Measurements from ENCODE around the gene MRPS2. TPM values are rescaled to one million over a fixed set of nuclear protein-coding genes. Genes with fewer than 3 reads are reported as not detected.
"Not testable (repeated sequence)": the region's sequence is repeated elsewhere in the genome, so short reads cannot be mapped to it uniquely, and the experiment has no call there.

The MRPS2 gene
- total RNA-seq, 2 experiments from 2014 or later = 20.8 to 23.2 TPM

DNA sequence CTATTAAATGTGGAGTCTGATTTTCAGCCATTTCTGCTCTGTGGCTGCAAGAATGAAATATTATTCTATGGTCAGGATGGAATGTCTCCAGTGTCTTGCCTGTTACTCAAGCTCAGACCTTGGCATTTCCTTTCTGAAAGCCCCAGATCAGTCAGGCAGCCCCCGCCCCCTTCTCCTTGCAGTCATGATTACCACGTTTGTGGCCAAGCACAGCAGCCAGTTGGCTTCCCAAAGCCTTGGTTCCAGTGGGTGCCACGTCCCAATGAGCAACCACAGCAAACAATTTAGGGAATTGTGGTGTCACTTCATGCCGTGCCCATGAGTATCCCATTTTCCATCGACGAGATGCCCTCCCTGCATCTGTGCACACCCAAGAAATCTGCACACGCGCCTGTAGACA, 35.7 kb downstream of the MRPS2 start:
- ChIA-PET CTCF (no interaction called here), POLR2A (no interaction called here)
- Histone ChIP-seq H3K36me3 (ENCODE audit: insufficient read depth, low read length) (no peaks in the 10 kb centered on the region), H3K27ac (ENCODE audit: low read depth in 1 of 2, low read length in 2 of 2) (no peak overlapping the region), H3K4me3 (ENCODE audit: low read length) (no peak overlapping the region), H3K4me1 (ENCODE audit: insufficient read depth, low read length) (no peaks in the 10 kb centered on the region), H3K27me3 (ENCODE audit: control insufficient read depth in 1 of 2, insufficient read depth in 2 of 2, low read length in 2 of 2) (peaks cover 4 to 14% of the 10 kb centered on the region in 2 experiments), H3K9me3 (ENCODE audit: control insufficient read depth in 1 of 2, insufficient read depth in 1 of 2, low read length in 2 of 2) (no peaks in the 10 kb centered on the region)
- ATAC-seq (ENCODE audit: poor library complexity) (no peak), DNase-seq (no peak)
- intact Hi-C loops (cut with DNase I, micrococcal nuclease) = no loop called here
- H3K27me3 Mint-ChIP-seq = peaks cover 58% of the 10 kb centered on the region
- no peaks in the 10 kb centered on the region for H3K9me3 Mint-ChIP-seq
- H3K4me3 Mint-ChIP-seq = no peak overlapping the region
- H3K4me1 Mint-ChIP-seq (ENCODE audit: low read depth) = no peaks in the 10 kb centered on the region
- no peak overlapping the region for H3K27ac Mint-ChIP-seq
- TF ChIP-seq CTCF (IDR thresholded peaks at IDR 0.05) = no peak
- H3K36me3 Mint-ChIP-seq (ENCODE audit: low read depth) = no peaks in the 10 kb centered on the region

- peaks cover 34% of the 10 kb centered on the region for H3K27me3 Mint-ChIP-seq
- H3K27ac Mint-ChIP-seq; DNase-seq; H3K4me1 ChIP-seq (ENCODE audit: insufficient read depth, low read length); H3K4me1 Mint-ChIP-seq (ENCODE audit: low read depth); H3K27me3 ChIP-seq (ENCODE audit: control insufficient read depth in 1 of 2, insufficient read depth in 2 of 2, low read length in 2 of 2); H3K36me3 ChIP-seq (ENCODE audit: insufficient read depth, low read length); ATAC-seq (ENCODE audit: poor library complexity); H3K36me3 Mint-ChIP-seq (ENCODE audit: low read depth); H3K9me3 ChIP-seq (ENCODE audit: control insufficient read depth in 1 of 2, insufficient read depth in 1 of 2, low read length in 2 of 2); POLR2A ChIA-PET; H3K4me3 ChIP-seq (ENCODE audit: low read length); H3K27ac ChIP-seq (ENCODE audit: low read depth in 1 of 2, low read length in 2 of 2); CTCF ChIA-PET; H3K9me3 Mint-ChIP-seq; H3K4me3 Mint-ChIP-seq; intact Hi-C loops (cut with DNase I, micrococcal nuclease): not testable (repeated sequence)
Observed at GRCh38 chr9:135543262-135543894, 42.9 kb downstream of the MRPS2 start.

- Mint-ChIP-seq H3K9me3 (no peaks in the 10 kb centered on the region), H3K27ac (no peak overlapping the region), H3K27me3 (peaks cover 22% of the 10 kb centered on the region), H3K36me3 (ENCODE audit: low read depth) (no peaks in the 10 kb centered on the region), H3K4me1 (ENCODE audit: low read depth) (no peaks in the 10 kb centered on the region), H3K4me3 (no peak overlapping the region)
- ChIA-PET CTCF (no interaction called here), POLR2A (no interaction called here)
- DNase-seq = no peak
- H3K27ac ChIP-seq (ENCODE audit: low read depth in 1 of 2, low read length in 2 of 2) = no peak overlapping the region
- H3K27me3 ChIP-seq (ENCODE audit: control insufficient read depth in 1 of 2, insufficient read depth in 2 of 2, low read length in 2 of 2) = no peaks in the 10 kb centered on the region
- H3K4me1 ChIP-seq (ENCODE audit: insufficient read depth, low read length) = no peaks in the 10 kb centered on the region
- no peak for TF ChIP-seq CTCF (IDR thresholded peaks at IDR 0.05)
- H3K9me3 ChIP-seq (ENCODE audit: control insufficient read depth in 1 of 2, insufficient read depth in 1 of 2, low read length in 2 of 2) = no peaks in the 10 kb centered on the region
- no peak overlapping the region for H3K4me3 ChIP-seq (ENCODE audit: low read length)
- intact Hi-C loops (cut with DNase I, micrococcal nuclease) = no loop called here
- no peak for ATAC-seq (ENCODE audit: poor library complexity)
- H3K36me3 ChIP-seq (ENCODE audit: insufficient read depth, low read length) = no peaks in the 10 kb centered on the region
Observed at GRCh38 chr9:135544981-135545635, 44.6 kb downstream of the MRPS2 start.

DNA sequence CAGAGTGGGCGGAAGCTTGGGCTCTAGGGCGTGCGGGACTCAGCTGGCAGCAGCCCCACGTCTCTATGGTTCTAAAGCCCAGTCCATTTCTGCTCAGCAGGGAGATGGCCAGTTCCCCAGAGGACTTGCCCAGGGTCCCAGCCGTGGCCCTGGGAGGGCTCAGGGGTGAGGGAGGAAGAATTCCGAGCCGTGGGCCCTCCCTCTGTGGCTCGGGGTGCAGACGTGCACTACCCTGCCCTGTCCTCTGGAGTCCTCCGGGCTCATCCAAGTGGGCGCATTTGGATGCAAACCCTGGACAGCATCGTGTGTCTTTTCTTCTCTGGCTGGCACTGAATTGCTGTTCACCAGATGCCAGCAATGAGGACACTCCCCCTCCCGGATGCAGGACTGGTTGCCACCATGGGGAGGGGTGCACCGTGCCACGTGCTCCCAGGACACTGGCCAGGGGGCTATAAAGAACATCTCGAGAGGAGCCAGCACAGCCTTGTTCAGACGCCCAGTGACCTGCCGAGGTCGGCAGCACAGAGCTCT, 45.2 kb downstream of the MRPS2 start, which contains the start of gene OBP2A:
OBP2A (plus strand) TSS at position 481 of the 531 bp plus-strand sequence. CDS start 55 bp downstream, outside the sequence.
- H3K4me3 ChIP-seq (ENCODE audit: low read length); H3K36me3 Mint-ChIP-seq (ENCODE audit: low read depth); ATAC-seq (ENCODE audit: poor library complexity); H3K27me3 ChIP-seq (ENCODE audit: control insufficient read depth in 1 of 2, insufficient read depth in 2 of 2, low read length in 2 of 2); POLR2A ChIA-PET; H3K36me3 ChIP-seq (ENCODE audit: insufficient read depth, low read length); H3K27ac ChIP-seq (ENCODE audit: low read depth in 1 of 2, low read length in 2 of 2); H3K4me1 ChIP-seq (ENCODE audit: insufficient read depth, low read length); H3K9me3 Mint-ChIP-seq; H3K4me3 Mint-ChIP-seq; H3K27ac Mint-ChIP-seq; H3K4me1 Mint-ChIP-seq (ENCODE audit: low read depth); intact Hi-C loops (cut with DNase I, micrococcal nuclease); DNase-seq; CTCF ChIA-PET; H3K9me3 ChIP-seq (ENCODE audit: control insufficient read depth in 1 of 2, insufficient read depth in 1 of 2, low read length in 2 of 2): not testable (repeated sequence)
- peaks cover 22% of the 10 kb centered on the region for H3K27me3 Mint-ChIP-seq

- H3K4me3 Mint-ChIP-seq; H3K4me1 ChIP-seq (ENCODE audit: insufficient read depth, low read length); H3K4me1 Mint-ChIP-seq (ENCODE audit: low read depth); H3K4me3 ChIP-seq (ENCODE audit: low read length); intact Hi-C loops (cut with DNase I, micrococcal nuclease); H3K9me3 ChIP-seq (ENCODE audit: control insufficient read depth in 1 of 2, insufficient read depth in 1 of 2, low read length in 2 of 2); DNase-seq; H3K27ac ChIP-seq (ENCODE audit: low read depth in 1 of 2, low read length in 2 of 2); H3K9me3 Mint-ChIP-seq; CTCF ChIA-PET; POLR2A ChIA-PET; H3K27me3 ChIP-seq (ENCODE audit: control insufficient read depth in 1 of 2, insufficient read depth in 2 of 2, low read length in 2 of 2); H3K36me3 ChIP-seq (ENCODE audit: insufficient read depth, low read length); H3K36me3 Mint-ChIP-seq (ENCODE audit: low read depth); ATAC-seq (ENCODE audit: poor library complexity); H3K27ac Mint-ChIP-seq: not testable (repeated sequence)
- H3K27me3 Mint-ChIP-seq = peaks cover 15% of the 10 kb centered on the region
Observed at GRCh38 chr9:135546792-135547617, 46.5 kb downstream of the MRPS2 start.

Data from CD4-positive, alpha-beta T cell (primary cell).